Osteoblast (primary cell): ENCODE data around the gene PPM1L. TPM values are rescaled to one million over a fixed set of nuclear protein-coding genes. Genes with fewer than 3 reads are reported as not detected.

Experiments
- DNase-seq: peaks from one replicate; pipeline ENCODE4 v3.0.0; 2011; ENCODE audit warnings: low spot score, mixed read lengths; ENCODE audit not compliant: insufficient read length; ENCODE audit errors: missing footprints
- H2AFZ ChIP-seq: 2 replicates; pipeline ENCODE4 v1.6.0; 2011; ENCODE audit warnings: mild to moderate bottlenecking, low read length
- H3K27ac ChIP-seq: 2 replicates; pipeline ENCODE4 v1.5.1; 2011; ENCODE audit warnings: mild to moderate bottlenecking, low read depth, low read length, moderate library complexity
- H3K27me3 ChIP-seq: 2 replicates; pipeline ENCODE4 v1.6.0; 2012; ENCODE audit warnings: mild to moderate bottlenecking, control low read depth, inconsistent platforms, low read length, moderate library complexity; ENCODE audit not compliant: insufficient read depth
- H3K36me3 ChIP-seq: 2 replicates; pipeline ENCODE4 v1.5.1; 2011; ENCODE audit warnings: mild to moderate bottlenecking, low read length, control low read depth, moderate library complexity; ENCODE audit not compliant: insufficient read depth
- H3K4me1 ChIP-seq: 2 replicates; pipeline ENCODE4 v1.5.1; 2011; ENCODE audit warnings: mild to moderate bottlenecking, low read length, control low read depth, moderate library complexity; ENCODE audit not compliant: insufficient read depth
- H3K4me2 ChIP-seq: 2 replicates; pipeline ENCODE4 v1.6.0; 2011; ENCODE audit warnings: mild to moderate bottlenecking, low read length; ENCODE audit not compliant: insufficient read depth
- H3K4me3 ChIP-seq: fragments of 200-600 bp; sonication (generic); 3 replicates; pipeline ENCODE4 v1.5.1; 2012; ENCODE audit warnings: mild to moderate bottlenecking, low read length, inconsistent platforms; ENCODE audit not compliant: insufficient read depth
- H3K79me2 ChIP-seq: 2 replicates; pipeline ENCODE4 v1.6.0; 2012; ENCODE audit warnings: mild to moderate bottlenecking, low read length, control low read depth, inconsistent platforms; ENCODE audit not compliant: insufficient read depth
- H3K9me3 ChIP-seq: 2 replicates; pipeline ENCODE4 v1.5.1; 2011; ENCODE audit warnings: low read depth, low read length, control low read depth
- H4K20me1 ChIP-seq: 2 replicates; pipeline ENCODE4 v1.6.0; 2012; ENCODE audit warnings: mild to moderate bottlenecking, low read length, control low read depth; ENCODE audit not compliant: insufficient read depth
- total RNA-seq: library from RNA; depleted of rRNA; stranded (reverse); fragments of >200 nt; gene quantifications from 2 replicates; pipeline ENCODE4 v1.2.3, GENCODE V29; 2012
- TF ChIP-seq, protein P1 (sequence below): IDR thresholded peaks from 2 replicates; pipeline ENCODE4 v1.5.1; 2011; ENCODE audit warnings: mild to moderate bottlenecking, low read depth, low read length, moderate library complexity; ENCODE audit errors: extremely low read depth

Gene PPM1L
- total RNA-seq, 1 donor = 4.3 TPM

DNA sequence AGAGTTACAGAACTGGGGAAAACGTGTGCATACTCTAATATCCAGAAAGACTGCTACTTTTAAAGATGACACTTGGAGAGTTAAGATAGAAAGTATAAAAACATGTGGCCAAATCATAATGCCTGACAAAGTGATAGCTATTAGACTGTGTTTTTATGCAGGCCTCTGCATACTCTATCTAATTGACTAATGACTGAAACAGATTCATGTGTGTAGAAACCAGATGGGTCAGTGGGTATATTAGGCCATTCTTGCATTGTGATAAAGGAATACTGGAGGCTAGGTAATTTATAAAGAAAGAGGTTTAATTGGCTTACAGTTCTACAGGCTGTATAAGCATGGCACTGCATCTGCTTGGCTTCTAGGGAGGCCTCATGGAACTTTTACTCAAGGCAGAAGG is 71.5 kb downstream of the PPM1L start:
- DNase-seq = no peak
- Histone ChIP-seq H3K36me3 (no peaks in the 10 kb centered on the region), H3K4me2 (no peak overlapping the region), H3K9me3 (no peaks in the 10 kb centered on the region), H3K79me2 (no peaks in the 10 kb centered on the region), H2AFZ (no peak overlapping the region), H3K27me3 (no peaks in the 10 kb centered on the region), H3K4me3 (no peak overlapping the region), H4K20me1 (no peaks in the 10 kb centered on the region), H3K4me1 (no peaks in the 10 kb centered on the region), H3K27ac (no peak overlapping the region)
- TF ChIP-seq, protein P1, sequence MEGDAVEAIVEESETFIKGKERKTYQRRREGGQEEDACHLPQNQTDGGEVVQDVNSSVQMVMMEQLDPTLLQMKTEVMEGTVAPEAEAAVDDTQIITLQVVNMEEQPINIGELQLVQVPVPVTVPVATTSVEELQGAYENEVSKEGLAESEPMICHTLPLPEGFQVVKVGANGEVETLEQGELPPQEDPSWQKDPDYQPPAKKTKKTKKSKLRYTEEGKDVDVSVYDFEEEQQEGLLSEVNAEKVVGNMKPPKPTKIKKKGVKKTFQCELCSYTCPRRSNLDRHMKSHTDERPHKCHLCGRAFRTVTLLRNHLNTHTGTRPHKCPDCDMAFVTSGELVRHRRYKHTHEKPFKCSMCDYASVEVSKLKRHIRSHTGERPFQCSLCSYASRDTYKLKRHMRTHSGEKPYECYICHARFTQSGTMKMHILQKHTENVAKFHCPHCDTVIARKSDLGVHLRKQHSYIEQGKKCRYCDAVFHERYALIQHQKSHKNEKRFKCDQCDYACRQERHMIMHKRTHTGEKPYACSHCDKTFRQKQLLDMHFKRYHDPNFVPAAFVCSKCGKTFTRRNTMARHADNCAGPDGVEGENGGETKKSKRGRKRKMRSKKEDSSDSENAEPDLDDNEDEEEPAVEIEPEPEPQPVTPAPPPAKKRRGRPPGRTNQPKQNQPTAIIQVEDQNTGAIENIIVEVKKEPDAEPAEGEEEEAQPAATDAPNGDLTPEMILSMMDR = no peak

DNA sequence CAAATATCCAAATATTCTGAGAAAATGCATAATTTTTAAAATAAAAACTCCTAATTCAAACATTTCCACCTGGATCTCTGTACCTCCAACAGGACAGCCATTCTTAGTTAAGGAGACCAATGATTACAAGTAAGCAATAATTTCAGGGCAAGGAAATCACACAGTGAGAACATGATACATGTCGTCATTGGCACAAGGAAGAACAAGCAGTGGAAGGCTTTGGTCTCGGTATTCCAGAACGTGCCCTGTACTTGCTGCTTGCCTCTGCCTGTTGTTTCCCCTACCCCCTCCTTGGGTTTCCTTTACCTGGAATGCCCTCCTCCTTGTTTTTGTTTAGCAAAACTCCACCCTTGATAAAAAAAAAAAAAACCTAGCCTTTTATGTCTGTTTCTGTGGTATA is 72.8 kb downstream of the PPM1L start:
- TF ChIP-seq, protein P1 = no peak
- Histone ChIP-seq H3K27ac (no peak overlapping the region), H3K36me3 (no peaks in the 10 kb centered on the region), H2AFZ (no peak overlapping the region), H3K4me1 (no peaks in the 10 kb centered on the region), H3K79me2 (no peaks in the 10 kb centered on the region), H3K4me2 (no peak overlapping the region), H3K9me3 (no peaks in the 10 kb centered on the region), H3K27me3 (no peaks in the 10 kb centered on the region), H3K4me3 (no peak overlapping the region), H4K20me1 (no peaks in the 10 kb centered on the region)
- DNase-seq = no peak

DNA sequence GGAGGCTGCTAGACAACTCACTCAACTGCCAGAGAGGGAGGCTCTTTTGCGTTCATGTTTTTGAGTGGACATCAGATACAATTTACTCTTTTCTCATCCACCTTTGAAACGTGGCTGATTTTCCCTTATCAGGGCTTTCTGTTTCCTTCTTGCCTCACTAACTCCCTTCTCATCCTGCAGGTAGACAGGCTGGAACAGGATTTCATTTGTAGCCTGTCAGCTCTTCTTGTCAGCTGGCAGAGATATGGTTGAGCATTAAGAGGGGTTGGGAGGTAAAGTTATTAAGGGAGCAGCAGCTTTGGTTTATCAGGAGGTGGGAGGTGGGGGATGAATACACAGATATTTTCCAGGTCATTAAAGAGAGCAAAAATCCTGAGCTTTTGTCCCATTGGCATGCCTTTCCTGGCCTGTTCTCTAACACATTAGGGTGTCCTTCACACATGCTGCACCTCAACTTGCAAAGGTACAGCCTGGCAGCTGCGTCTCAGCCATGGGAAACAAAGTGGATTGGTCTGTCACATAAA is 73.5 kb downstream of the PPM1L start:
- Histone ChIP-seq H3K36me3 (no peaks in the 10 kb centered on the region), H3K27ac (no peak overlapping the region), H3K4me2 (no peak overlapping the region), H3K9me3 (no peaks in the 10 kb centered on the region), H4K20me1 (no peaks in the 10 kb centered on the region), H3K4me1 (no peaks in the 10 kb centered on the region), H3K4me3 (no peak overlapping the region), H3K79me2 (no peaks in the 10 kb centered on the region), H2AFZ (no peak overlapping the region), H3K27me3 (no peaks in the 10 kb centered on the region)
- DNase-seq = no peak
- TF ChIP-seq, protein P1 = no peak

DNA sequence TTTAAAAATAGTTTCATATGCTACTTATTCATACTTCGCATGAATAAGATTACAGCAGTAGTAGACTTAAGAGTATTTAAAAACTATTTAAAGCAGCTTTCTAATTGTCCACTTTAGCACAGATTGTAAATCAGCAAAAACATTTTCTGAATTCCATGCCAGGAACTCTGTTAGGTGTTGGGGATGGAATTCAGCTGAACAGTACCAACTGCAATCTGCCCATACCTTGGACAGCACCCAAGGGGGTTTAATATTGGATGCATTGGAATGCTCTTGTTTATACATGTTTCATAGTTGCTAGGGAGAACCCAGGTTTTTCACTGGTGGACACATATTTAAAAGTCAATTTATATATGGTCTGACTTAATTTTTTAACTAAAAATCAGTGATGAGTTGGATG is 74.8 kb downstream of the PPM1L start:
- Histone ChIP-seq H4K20me1 (no peaks in the 10 kb centered on the region), H3K9me3 (no peaks in the 10 kb centered on the region), H2AFZ (no peak overlapping the region), H3K36me3 (no peaks in the 10 kb centered on the region), H3K27me3 (no peaks in the 10 kb centered on the region), H3K27ac (no peak overlapping the region), H3K4me3 (no peak overlapping the region), H3K4me1 (no peaks in the 10 kb centered on the region), H3K79me2 (no peaks in the 10 kb centered on the region), H3K4me2 (no peak overlapping the region)
- DNase-seq = peak; percentile 0
- TF ChIP-seq, protein P1 = no peak
